ENCODE results near the gene MDFIC. TPM values are rescaled to one million over a fixed set of nuclear protein-coding genes. Genes with fewer than 3 reads are reported as not detected.

Gene MDFIC
- total and polyA plus RNA-seq, 2 of the 4 experiments (the other 2 are of a cell fraction), result 16.9 to 35.0 TPM

GRCh38 chr7:115009736-115010440 lies 88.0 kb downstream of the MDFIC start:
- H3K18ac ChIP-seq (ENCODE audit: low read depth, low read length), result peak overlapping the region; percentile 68; the same call in 1 of the 2 replicates
- H2BK20ac ChIP-seq (ENCODE audit: low read depth, low read length), result peak overlapping the region; percentile 47
- H2BK120ac ChIP-seq (ENCODE audit: low read depth, low read length), result peak overlapping the region; percentile 52
- POLR2A ChIA-PET (ENCODE audit: unreplicated experiment), result no interaction called here
- no peak overlapping the region for H2AK9ac ChIP-seq (replicated peaks; ENCODE audit: low read depth, low read length, poor library complexity)
- H3K56ac ChIP-seq (ENCODE audit: extremely low read depth, insufficient read depth, low read length), result no peak overlapping the region
- peaks cover 8% of the 10 kb centered on the region for H3K4me1 ChIP-seq (ENCODE audit: control insufficient read depth, insufficient read depth, low read length)
- dilution Hi-C loops (cut with HindIII; ENCODE audit: low sequenced_read_pairs, unreplicated experiment), result no loop called here
- intact Hi-C loops (cut with micrococcal nuclease), result no loop called here
- TF ChIP-seq CEBPB (IDR thresholded peaks at IDR 0.05; ENCODE audit: low read depth, low read length) (peak; percentile 71), MAZ (IDR thresholded peaks at IDR 0.05; ENCODE audit: borderline replicate concordance, low read depth, low read length) (no peak), POLR2A (IDR thresholded peaks at IDR 0.05; ENCODE audit: low read depth, low read length) (no peak)
- H3K36me3 ChIP-seq (ENCODE audit: control insufficient read depth, insufficient read depth, low read length), result peaks cover 2% of the 10 kb centered on the region; the same call in 1 of the 2 replicates
- H3K9ac ChIP-seq (ENCODE audit: low read depth, low read length), result no peak overlapping the region
- CTCF ChIA-PET, result interaction anchor here (0.6 to 1.6 kb wide), 2 partner anchors 22 to 249 kb away, joined by 3 to 5 read pairs; no protein-coding TSS in a partner anchor
- peak overlapping the region; percentile 11; the same call in 1 of the 2 replicates for H3K23ac ChIP-seq (ENCODE audit: low read depth, low read length)
- H3K4me2 ChIP-seq (ENCODE audit: low read depth, low read length), result peak overlapping the region; percentile 62; the same call in 1 of the 2 replicates
- DNase-seq, result peak; percentile 38
- H3K9me1 ChIP-seq (ENCODE audit: insufficient read depth, low read length), result peaks cover 10% of the 10 kb centered on the region; the same call in 1 of the 2 replicates
- H2BK5ac ChIP-seq (ENCODE audit: low read depth, low read length, poor library complexity, severe bottlenecking), result peak overlapping the region; percentile 51
- peak overlapping the region; percentile 4; the same call in 1 of the 3 replicates for H2BK15ac ChIP-seq (ENCODE audit: low read depth, low read length)
- H3K14ac ChIP-seq (replicated peaks; ENCODE audit: low read depth, low read length), result peak overlapping the region; percentile 39
- no peaks in the 10 kb centered on the region for H3K27me3 ChIP-seq (ENCODE audit: control insufficient read depth, insufficient read depth, low read length)
- H3K4me3 ChIP-seq (ENCODE audit: insufficient read depth, low read depth, low read length), result no peak overlapping the region
- H3K79me1 ChIP-seq (ENCODE audit: low read depth in 1 of 2, low read length in 2 of 2), result peaks cover 3 to 36% of the 10 kb centered on the region in 2 experiments; a peak in 3 of 4 replicates
- H3K4ac ChIP-seq (ENCODE audit: low read depth, low read length), result peak overlapping the region; percentile 20; the same call in 1 of the 2 replicates
- no peak overlapping the region for H2AK5ac ChIP-seq (ENCODE audit: low read depth, low read length)
- H4K20me1 ChIP-seq (ENCODE audit: insufficient read depth, low read length), result no peaks in the 10 kb centered on the region
- 0 out of 2 replicates have a peak overlapping the region, but pooled peaks have one; percentile 35 for H4K91ac ChIP-seq (ENCODE audit: insufficient read depth, low read depth, low read length)
- in situ Hi-C loops (cut with MboI; ENCODE audit: low sequenced_read_pairs), result no loop called here
- H3K27ac ChIP-seq (ENCODE audit: insufficient read depth, low read length), result no peak overlapping the region
- no TSS peak for BruUV-seq (replicated peaks)
- H4K8ac ChIP-seq (ENCODE audit: low read depth in 2 of 2, low read length in 2 of 2), result peak overlapping the region in 1 of 2 experiments; percentile 41; a peak in 2 of 4 replicates
- H4K5ac ChIP-seq (ENCODE audit: low read depth, low read length), result no peak overlapping the region; the same call in 1 of the 2 replicates
- peak; percentile 16 for ATAC-seq (ENCODE audit: low read depth)
- no peaks in the 10 kb centered on the region for H3K9me3 ChIP-seq (ENCODE audit: control insufficient read depth, insufficient read depth, low read length)
- WGBS, 2 experiments (ENCODE audit: extremely low coverage in 2 of 2, insufficient read length in 1 of 2), result no CpG with 5 or more reads among the region's 1 CpG
- H2AFZ ChIP-seq (replicated peaks; ENCODE audit: low read length, poor library complexity), result no peak overlapping the region

Data from IMR-90 (cell line).